HG03135 (cell line): ENCODE results near the gene PMF1.
"Not testable (repeated sequence)": the region's sequence is repeated elsewhere in the genome, so short reads cannot be mapped to it uniquely, and the experiment has no call there.

ENCODE experiments used
- ATAC-seq: cut with Tn5 transposase; IDR thresholded peaks from one replicate; pipeline ENCODE4 v1.9.1; 2021; ENCODE audit warnings: mild to moderate bottlenecking, moderate library complexity; ENCODE audit not compliant: unreplicated experiment

PMF1 gene

GRCh38 chr1:156195853-156196252 is 17.0 kb upstream of the PMF1 start:
- ATAC-seq: no peak

GRCh38 chr1:156196445-156196844 is 16.4 kb upstream of the PMF1 start:
- no peak for ATAC-seq

DNA sequence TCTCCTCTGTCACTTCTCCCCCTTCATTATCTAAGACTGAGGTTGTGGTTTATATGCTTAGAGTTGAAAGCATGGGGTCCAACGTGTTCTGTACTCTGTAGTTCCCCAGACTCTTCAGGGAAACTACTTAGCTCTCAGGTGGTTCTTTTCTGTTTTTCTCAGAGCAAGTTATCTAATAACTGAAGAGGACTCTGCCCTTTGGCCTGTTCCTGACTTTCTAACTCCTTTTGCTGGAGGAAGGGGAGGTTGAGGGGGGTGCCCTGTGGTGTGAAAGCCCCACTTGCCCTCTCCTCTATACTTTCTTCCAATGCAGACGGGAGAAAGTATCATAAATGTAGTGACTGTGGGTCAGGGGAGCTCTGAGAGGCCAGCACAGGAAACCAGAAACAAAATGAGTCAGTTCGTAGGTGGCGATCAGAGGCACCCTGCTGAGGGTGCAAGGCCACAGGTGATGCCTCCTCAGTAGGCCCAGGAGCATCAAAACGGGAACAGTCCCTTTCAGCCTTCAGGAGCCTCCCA is 13.9 kb upstream of the PMF1 start:
- ATAC-seq: no peak

DNA sequence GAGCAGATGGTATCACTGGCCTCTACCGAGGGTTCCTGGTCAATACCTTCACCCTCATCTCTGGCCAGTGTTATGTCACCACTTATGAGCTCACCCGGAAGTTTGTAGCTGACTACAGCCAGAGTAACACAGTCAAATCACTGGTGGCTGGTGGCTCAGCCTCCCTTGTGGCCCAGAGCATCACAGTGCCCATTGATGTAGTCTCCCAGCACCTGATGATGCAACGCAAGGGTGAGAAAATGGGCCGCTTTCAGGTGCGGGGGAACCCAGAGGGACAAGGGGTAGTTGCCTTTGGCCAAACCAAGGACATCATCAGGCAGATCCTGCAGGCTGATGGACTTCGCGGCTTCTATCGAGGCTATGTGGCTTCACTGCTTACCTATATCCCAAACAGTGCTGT is 12.8 kb upstream of the PMF1 start:
- no peak for ATAC-seq

GRCh38 chr1:156203331-156203730 is 9.5 kb upstream of the PMF1 start:
- ATAC-seq: no peak

- ATAC-seq: no peak
These were observed 8.1 kb upstream of the PMF1 start for GRCh38 chr1:156204686-156205085.

DNA sequence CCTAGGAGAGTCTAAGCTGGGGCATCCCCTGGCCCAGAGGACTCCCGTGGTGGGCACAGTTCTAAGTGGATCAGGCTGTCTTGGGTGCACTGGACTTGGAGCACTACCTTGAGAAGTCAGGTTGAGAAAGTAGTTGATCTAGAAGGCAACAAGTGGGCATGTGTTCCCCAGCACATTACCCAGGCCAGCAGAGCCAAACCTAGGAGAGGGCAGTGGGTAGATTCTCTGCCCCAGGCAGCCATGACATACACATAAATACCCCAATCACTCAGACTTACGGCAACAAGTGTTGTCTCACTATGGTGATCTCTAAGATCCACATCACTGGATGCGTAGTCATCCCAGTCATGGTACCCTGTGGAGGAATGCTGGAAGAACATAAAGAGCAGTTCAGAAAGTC is 1.6 kb upstream of the PMF1 start:
- no peak for ATAC-seq

GRCh38 chr1:156212130-156212529 is 677 bp upstream of the PMF1 start:
- ATAC-seq: no peak

DNA sequence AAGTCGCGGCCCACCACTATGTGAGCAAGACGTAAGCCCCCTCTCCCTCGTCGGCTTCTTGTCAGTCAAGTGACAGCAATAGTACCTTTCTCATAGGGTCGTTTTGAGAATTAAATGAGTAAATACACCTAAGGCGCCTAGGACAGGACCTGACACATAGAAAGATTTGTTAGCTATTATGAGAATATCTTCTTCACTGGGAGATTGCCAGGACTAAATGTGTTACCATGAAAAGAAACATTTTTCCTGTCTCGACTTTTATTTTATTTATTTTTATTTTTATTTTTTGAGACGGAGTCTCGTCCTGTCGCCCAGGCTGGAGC is 798 bp downstream of the PMF1 start:
- no peak for ATAC-seq

GRCh38 chr1:156214024-156214748 is 1.4 kb downstream of the PMF1 start:
- ATAC-seq: no peak

DNA sequence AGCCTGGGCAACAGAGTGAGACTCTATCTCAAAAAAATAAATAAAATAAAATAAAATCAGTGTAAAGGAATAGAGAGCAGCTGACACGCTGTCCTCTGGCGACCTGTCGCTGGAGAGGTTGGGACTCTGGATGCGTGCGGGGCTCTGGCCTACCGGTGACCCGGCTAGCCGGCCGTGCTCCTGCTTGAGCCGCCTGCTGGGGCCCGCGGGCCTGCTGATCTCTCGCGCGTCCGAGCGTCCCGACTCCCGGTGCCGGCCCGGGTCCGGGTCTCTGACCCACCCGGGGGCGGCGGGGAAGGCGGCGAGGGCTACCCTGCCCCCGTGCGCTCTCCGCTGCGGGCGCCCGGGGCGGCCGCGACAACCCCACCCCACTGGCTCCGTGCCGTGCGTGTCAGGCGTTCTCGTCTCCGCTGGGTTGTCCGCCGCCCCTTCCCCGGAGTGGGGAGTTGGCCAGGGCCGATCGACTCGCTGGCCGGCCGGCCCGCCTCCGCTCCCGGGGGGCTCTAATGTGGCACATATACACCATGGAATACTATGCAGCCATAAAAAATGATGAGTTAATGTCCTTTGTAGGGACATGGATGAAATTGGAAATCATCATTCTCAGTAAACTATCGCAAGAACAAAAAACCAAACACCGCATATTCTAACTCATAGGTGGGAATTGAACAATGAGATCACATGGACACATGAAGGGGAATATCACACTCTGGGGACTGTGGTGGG is 3.7 kb downstream of the PMF1 start:
- not testable (repeated sequence) for ATAC-seq

GRCh38 chr1:156217871-156218270 is 5.1 kb downstream of the PMF1 start:
- no peak for ATAC-seq

DNA sequence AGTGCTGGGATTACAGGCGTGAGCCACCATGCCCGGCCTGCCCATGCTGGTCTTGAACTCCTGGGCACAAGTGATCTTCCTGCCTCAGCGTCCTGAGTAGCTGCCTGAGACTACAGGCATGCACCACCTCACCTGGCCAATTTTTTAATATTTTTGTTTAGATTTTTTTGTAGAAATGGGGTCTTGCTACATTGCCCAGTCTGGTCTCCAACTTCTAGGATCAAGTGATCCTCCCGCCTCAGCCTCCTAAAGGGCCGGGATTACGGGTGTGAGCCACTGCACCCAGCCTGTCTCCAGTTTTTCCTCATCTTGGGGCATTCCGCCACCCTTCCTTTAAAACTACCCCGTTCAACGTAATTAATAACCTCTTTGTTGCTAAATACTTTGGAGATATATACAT is 7.4 kb downstream of the PMF1 start:
- ATAC-seq: no peak

DNA sequence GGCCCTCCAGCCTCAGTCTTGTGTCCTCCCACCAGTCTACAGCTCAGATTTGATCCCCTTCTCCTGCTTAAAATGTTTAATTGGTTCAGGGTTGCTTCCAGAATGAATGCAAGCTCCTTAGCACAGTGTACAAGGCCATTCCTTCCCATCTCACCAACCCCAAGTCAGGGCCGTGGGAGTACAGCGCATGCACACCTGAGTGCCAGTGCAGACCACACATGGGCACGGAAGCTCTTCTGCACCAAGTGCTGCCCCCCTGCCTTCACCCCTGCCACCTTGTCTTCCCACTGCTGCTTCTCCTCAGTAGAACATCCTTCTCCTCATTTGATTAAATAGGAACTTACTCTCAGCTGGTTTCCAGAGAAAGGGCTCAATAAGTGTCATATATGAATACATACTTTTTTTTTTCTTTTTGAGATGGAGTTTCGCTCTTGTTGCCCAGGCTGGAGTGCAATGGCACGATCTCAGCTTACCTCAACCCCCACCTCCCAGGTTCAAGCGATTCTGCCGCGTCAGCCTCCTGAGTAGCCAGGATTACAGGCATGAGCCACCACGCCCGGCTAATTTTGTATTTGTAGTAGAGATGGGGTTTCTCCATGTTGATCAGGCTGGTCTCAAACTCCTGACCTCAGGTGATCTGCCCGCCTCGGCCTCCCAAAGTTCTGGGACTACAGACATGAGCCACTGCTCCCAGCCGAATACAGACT is 9.3 kb downstream of the PMF1 start:
- ATAC-seq: no peak

DNA sequence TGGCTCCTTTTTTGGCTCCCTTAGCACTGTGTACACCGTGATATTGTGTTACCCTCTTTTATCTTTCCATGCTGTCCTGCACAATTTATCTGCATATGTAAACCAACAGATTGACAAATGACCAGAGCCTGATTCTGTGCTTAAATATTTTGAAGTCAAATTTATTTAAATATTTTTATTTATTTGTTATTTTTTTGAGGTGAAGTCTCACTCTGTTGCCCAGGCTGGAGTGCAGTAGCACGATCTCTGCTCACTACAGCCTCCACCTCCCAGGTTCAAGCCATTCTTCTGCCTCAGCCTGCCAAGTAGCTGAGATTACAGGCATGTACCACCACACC is 12.8 kb downstream of the PMF1 start:
- no peak for ATAC-seq

- ATAC-seq: peak; percentile 78
These were observed 13.3 kb downstream of the PMF1 start for GRCh38 chr1:156226116-156226538.

- ATAC-seq: no peak
These were observed 14.0 kb downstream of the PMF1 start for GRCh38 chr1:156226782-156227181.

- ATAC-seq: no peak
These were observed 15.7 kb downstream of the PMF1 start for GRCh38 chr1:156228501-156228900.

DNA sequence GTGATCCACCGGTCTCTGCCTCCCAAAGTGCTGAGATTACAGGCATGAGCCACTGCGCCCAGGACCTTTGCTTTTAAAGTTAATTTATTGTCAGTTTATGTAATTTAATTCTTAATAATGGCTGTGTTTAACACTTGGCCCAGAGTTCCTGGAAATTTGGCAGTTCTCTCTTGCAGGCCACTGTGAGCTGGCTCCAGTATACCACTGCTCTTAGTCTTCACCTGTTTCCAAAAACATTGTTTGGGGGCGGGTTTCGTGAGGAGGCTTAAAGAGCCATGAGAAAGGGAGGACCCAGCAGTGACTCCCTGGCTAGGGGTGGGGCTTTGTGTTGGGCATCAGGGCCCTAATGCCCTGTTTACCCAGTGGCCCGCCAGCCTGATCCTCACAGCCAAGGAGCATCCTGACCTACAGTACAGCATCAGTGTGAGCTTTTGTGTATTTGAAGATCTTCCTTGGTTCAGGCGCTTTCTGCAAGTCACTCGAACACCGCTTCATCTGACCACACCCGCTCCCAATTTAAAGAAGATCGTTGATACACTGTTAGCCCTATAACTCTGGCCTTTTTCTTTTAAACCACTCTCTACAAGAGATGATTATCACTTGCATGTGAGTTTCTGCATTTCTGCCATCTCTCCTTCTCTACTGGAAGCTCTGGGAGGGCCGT is 17.1 kb downstream of the PMF1 start:
- no peak for ATAC-seq

DNA sequence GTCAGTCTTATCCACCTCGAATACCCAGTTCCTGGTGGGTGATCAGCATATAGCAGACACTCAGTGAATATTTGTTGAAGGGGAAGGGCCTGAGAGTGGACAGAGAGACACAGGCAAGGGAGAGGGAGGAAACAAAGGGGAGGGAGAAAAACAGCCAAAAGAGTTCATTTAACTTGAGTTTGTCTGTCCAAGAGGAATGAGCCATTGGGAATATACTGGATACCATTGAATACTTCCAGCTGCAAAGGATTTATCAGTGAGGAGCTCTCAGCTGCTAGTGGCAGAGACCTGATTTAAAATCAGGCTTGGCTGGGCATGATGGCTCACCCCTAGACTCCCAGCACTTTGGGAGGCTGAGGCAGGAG is 17.6 kb downstream of the PMF1 start:
- ATAC-seq: no peak

DNA sequence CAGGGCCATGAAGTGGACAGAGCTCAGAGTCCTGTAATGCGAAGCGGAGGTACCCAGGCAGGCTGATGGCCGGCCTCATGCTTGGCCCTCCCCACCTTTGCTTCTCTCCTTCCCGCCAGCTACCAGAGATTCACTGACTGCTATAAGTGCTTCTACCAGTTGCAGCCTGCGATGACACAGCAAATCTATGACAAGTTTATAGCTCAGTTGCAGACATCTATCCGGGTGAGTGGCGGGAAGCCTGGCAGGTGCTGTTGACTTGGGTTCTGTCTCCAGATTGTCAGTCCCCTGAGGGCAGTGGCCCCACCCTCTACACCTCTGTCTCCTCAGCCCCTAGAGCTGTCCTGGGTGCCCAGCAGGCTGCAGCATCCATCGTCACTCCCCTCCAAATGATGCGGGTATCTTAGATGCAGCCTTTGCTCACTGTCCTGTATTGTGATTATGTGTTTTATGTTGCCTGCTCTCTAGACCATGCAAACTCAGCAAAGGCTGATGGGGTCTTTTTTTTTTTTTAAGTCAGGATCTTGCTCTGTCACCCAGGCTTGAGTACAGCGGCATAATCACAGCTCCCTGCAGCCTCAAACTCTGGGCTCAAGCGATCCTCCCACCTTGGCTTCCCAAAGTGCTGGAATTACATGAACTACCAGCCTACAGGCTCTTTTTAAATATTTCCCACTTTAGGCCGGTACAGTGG is 19.5 kb downstream of the PMF1 start:
- ATAC-seq: no peak
